ENCODE results near the gene NPFFR2. TPM values are rescaled to one million over a fixed set of nuclear protein-coding genes. Genes with fewer than 3 reads are reported as not detected.

Gene NPFFR2
- total and polyA plus RNA-seq, 9 of the 15 experiments (the other 6 are each of a cell fraction or from before 2014, with no cell fraction given): 0.15 to 0.98 (median 0.48) TPM

DNA sequence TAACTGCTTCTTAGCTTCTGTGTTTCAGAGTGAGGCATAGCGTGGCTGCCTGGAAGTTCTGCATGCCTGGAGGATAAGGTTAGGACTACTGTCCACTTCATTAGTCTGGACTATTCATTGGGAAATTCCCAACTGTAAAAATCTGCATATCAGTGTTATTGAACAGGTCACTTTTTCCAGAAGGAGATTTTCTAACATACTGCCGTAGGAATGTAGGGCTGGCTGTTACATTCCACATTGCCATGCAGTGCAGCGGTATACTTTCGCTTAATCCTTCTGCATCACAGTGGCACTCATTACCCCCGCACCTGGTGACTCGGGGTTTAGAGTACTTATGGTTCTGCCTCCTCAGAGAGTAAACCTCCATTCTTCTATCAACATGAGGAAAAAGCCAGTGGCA is 104.6 kb downstream of the NPFFR2 start:
- WGBS (ENCODE audit: insufficient coverage, low coverage, missing lambda C conversion rate): 4% methylated on average over 6 of the region's 6 CpGs
- DNase-seq (ENCODE audit: extremely low read depth in 1 of 4, low spot score in 3 of 4) (no peak), ATAC-seq (no peak), FAIRE-seq (no peak)
- Histone ChIP-seq H3K9me1 (ENCODE audit: control insufficient read depth, insufficient read depth, low read length) (no peaks in the 10 kb centered on the region), H3K79me2 (ENCODE audit: control insufficient read depth, insufficient read depth, low read length) (no peaks in the 10 kb centered on the region), H3K4me3 (no peak overlapping the region), H3K4me1 (replicated peaks in 1 of 2; ENCODE audit: control insufficient read depth in 2 of 2, insufficient read depth in 2 of 2, low read length in 2 of 2) (no peaks in the 10 kb centered on the region), H3K27ac (ENCODE audit: extremely low read depth, low read depth, low read length) (no peak overlapping the region), H3K27me3 (ENCODE audit: control insufficient read depth in 2 of 2, insufficient read depth in 2 of 2, low read length in 2 of 2) (no peaks in the 10 kb centered on the region), H3K9me3 (replicated peaks; ENCODE audit: control insufficient read depth, insufficient read depth, low read depth, low read length) (no peaks in the 10 kb centered on the region), H4K20me1 (replicated peaks; ENCODE audit: control insufficient read depth, insufficient read depth, low read length) (no peaks in the 10 kb centered on the region), H3K9ac (ENCODE audit: insufficient read depth in 1 of 2, low read depth in 2 of 2, low read length in 2 of 2) (no peak overlapping the region), H3K4me2 (ENCODE audit: insufficient read depth, low read length) (no peak overlapping the region), H2AFZ (ENCODE audit: low read depth, low read length) (no peak overlapping the region), H3K36me3 (ENCODE audit: control insufficient read depth, insufficient read depth, low read length) (no peaks in the 10 kb centered on the region)
- ChIA-PET POLR2A (no interaction called here), CTCF (ENCODE audit: low intra/inter-chr PET ratio) (no interaction called here)
- in situ Hi-C loops (cut with MboI) (no loop called here), intact Hi-C loops (cut with micrococcal nuclease) (no loop called here)
- BruUV-seq (replicated peaks): no TSS peak
- TF ChIP-seq MYC (IDR thresholded peaks at IDR 0.05; ENCODE audit: low read depth, low read length) (no peak), MYC (CRISPR knock-in tag; IDR thresholded peaks at IDR 0.05; ENCODE audit: borderline replicate concordance, low read depth) (no peak), TEAD4 (IDR thresholded peaks at IDR 0.05; ENCODE audit: low read length) (no peak), TEAD4 (CRISPR knock-in tag; IDR thresholded peaks at IDR 0.05; ENCODE audit: borderline replicate concordance) (no peak), SP1 (CRISPR knock-in tag; IDR thresholded peaks at IDR 0.05) (no peak), GABPB2 (CRISPR knock-in tag; conservative IDR thresholded peaks at IDR 0.05) (no peak), GTF2F1 (IDR thresholded peaks at IDR 0.05; ENCODE audit: low read depth, low read length) (no peak), RNF2 (IDR thresholded peaks at IDR 0.05) (no peak), EHMT2 (IDR thresholded peaks at IDR 0.05) (no peak), HDAC2 (IDR thresholded peaks at IDR 0.05) (no peak), HMG20A (CRISPR knock-in tag; conservative IDR thresholded peaks at IDR 0.05) (no peak), NFIX (CRISPR knock-in tag; IDR thresholded peaks at IDR 0.05; ENCODE audit: low read depth) (no peak), RBM15 (IDR thresholded peaks at IDR 0.05; ENCODE audit: insufficient read depth, low read length) (no peak), GTF2A2 (tag; IDR thresholded peaks at IDR 0.05) (no peak), HDGF (IDR thresholded peaks at IDR 0.05) (no peak), ZKSCAN1 (IDR thresholded peaks at IDR 0.05; ENCODE audit: low read depth, low read length) (no peak), NCOA1 (IDR thresholded peaks at IDR 0.05; ENCODE audit: low read depth) (no peak)
- TF ChIP-seq, protein P1, sequence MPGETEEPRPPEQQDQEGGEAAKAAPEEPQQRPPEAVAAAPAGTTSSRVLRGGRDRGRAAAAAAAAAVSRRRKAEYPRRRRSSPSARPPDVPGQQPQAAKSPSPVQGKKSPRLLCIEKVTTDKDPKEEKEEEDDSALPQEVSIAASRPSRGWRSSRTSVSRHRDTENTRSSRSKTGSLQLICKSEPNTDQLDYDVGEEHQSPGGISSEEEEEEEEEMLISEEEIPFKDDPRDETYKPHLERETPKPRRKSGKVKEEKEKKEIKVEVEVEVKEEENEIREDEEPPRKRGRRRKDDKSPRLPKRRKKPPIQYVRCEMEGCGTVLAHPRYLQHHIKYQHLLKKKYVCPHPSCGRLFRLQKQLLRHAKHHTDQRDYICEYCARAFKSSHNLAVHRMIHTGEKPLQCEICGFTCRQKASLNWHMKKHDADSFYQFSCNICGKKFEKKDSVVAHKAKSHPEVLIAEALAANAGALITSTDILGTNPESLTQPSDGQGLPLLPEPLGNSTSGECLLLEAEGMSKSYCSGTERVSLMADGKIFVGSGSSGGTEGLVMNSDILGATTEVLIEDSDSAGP (CRISPR knock-in tag; IDR thresholded peaks at IDR 0.05): no peak
- TF ChIP-seq, protein P2, sequence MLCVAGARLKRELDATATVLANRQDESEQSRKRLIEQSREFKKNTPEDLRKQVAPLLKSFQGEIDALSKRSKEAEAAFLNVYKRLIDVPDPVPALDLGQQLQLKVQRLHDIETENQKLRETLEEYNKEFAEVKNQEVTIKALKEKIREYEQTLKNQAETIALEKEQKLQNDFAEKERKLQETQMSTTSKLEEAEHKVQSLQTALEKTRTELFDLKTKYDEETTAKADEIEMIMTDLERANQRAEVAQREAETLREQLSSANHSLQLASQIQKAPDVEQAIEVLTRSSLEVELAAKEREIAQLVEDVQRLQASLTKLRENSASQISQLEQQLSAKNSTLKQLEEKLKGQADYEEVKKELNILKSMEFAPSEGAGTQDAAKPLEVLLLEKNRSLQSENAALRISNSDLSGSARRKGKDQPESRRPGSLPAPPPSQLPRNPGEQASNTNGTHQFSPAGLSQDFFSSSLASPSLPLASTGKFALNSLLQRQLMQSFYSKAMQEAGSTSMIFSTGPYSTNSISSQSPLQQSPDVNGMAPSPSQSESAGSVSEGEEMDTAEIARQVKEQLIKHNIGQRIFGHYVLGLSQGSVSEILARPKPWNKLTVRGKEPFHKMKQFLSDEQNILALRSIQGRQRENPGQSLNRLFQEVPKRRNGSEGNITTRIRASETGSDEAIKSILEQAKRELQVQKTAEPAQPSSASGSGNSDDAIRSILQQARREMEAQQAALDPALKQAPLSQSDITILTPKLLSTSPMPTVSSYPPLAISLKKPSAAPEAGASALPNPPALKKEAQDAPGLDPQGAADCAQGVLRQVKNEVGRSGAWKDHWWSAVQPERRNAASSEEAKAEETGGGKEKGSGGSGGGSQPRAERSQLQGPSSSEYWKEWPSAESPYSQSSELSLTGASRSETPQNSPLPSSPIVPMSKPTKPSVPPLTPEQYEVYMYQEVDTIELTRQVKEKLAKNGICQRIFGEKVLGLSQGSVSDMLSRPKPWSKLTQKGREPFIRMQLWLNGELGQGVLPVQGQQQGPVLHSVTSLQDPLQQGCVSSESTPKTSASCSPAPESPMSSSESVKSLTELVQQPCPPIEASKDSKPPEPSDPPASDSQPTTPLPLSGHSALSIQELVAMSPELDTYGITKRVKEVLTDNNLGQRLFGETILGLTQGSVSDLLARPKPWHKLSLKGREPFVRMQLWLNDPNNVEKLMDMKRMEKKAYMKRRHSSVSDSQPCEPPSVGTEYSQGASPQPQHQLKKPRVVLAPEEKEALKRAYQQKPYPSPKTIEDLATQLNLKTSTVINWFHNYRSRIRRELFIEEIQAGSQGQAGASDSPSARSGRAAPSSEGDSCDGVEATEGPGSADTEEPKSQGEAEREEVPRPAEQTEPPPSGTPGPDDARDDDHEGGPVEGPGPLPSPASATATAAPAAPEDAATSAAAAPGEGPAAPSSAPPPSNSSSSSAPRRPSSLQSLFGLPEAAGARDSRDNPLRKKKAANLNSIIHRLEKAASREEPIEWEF (CRISPR knock-in tag; IDR thresholded peaks at IDR 0.05): no peak
